IPS DF 6.9 (cell line): ENCODE results near the gene NPAS2.

ENCODE experiments used
- DNase-seq: peaks from one replicate; pipeline ENCODE4 v3.0.0-alpha.2; 2013; ENCODE audit warnings: low read depth, low spot score
- H3K27ac ChIP-seq: one replicate; pipeline ENCODE4 v1.5.1; 2013; ENCODE audit warnings: low read length, control low read depth
- H3K27me3 ChIP-seq: 2 replicates; pipeline ENCODE4 v1.6.1; 2013; ENCODE audit warnings: mild to moderate bottlenecking, low read length; ENCODE audit not compliant: control insufficient read depth, insufficient read depth
- H3K36me3 ChIP-seq: 2 replicates; pipeline ENCODE4 v1.6.1; 2013; ENCODE audit warnings: low read length; ENCODE audit not compliant: control insufficient read depth, insufficient read depth
- H3K4me1 ChIP-seq: 2 replicates; pipeline ENCODE4 v1.6.1; 2013; ENCODE audit warnings: low read length; ENCODE audit not compliant: control insufficient read depth, insufficient read depth
- H3K4me3 ChIP-seq: 2 replicates; pipeline ENCODE4 v1.5.1; 2013; ENCODE audit warnings: mild to moderate bottlenecking, low read length
- H3K9me3 ChIP-seq: 2 replicates; pipeline ENCODE4 v1.6.1; 2013; ENCODE audit warnings: low read length, inconsistent platforms; ENCODE audit not compliant: control insufficient read depth, insufficient read depth
- WGBS: extraction: QIAGEN DNeasy Blood & Tissue Kit; methylation state at CpG from one replicate; pipeline ENCODE4 v1.1.7; 2013; ENCODE audit warnings: mixed read lengths, missing lambda C conversion rate; ENCODE audit not compliant: insufficient read length, insufficient coverage; 5-methylcytosine and 5-hydroxymethylcytosine counted together

Gene NPAS2

GRCh38 chr2:100964681-100965169, 144.8 kb downstream of the NPAS2 start:
- WGBS, result no CpG with 5 or more reads among the region's 11 CpGs
- no peak for DNase-seq
- Histone ChIP-seq H3K36me3 (no peaks in the 10 kb centered on the region), H3K4me3 (no peak overlapping the region), H3K9me3 (no peaks in the 10 kb centered on the region), H3K27me3 (no peaks in the 10 kb centered on the region), H3K27ac (no peak overlapping the region), H3K4me1 (no peaks in the 10 kb centered on the region)

GRCh38 chr2:100965596-100965995, 145.7 kb downstream of the NPAS2 start:
- no CpG with 5 or more reads among the region's 5 CpGs for WGBS
- Histone ChIP-seq H3K27ac (no peak overlapping the region), H3K27me3 (no peaks in the 10 kb centered on the region), H3K4me1 (no peaks in the 10 kb centered on the region), H3K4me3 (no peak overlapping the region), H3K9me3 (no peaks in the 10 kb centered on the region), H3K36me3 (no peaks in the 10 kb centered on the region)
- no peak for DNase-seq

- H3K27ac ChIP-seq, result no peak overlapping the region
- no peak overlapping the region for H3K4me3 ChIP-seq
- no peaks in the 10 kb centered on the region for H3K9me3 ChIP-seq
- H3K36me3 ChIP-seq, result no peaks in the 10 kb centered on the region
- no peak for DNase-seq
- H3K4me1 ChIP-seq, result no peaks in the 10 kb centered on the region
- no peaks in the 10 kb centered on the region for H3K27me3 ChIP-seq
- no CpG with 5 or more reads among the region's 8 CpGs for WGBS
Measured at GRCh38 chr2:100967716-100968115, 147.8 kb downstream of the NPAS2 start.

GRCh38 chr2:100968146-100969145, 148.5 kb downstream of the NPAS2 start:
- WGBS, result no CpG with 5 or more reads among the region's 28 CpGs
- Histone ChIP-seq H3K4me3 (no peak overlapping the region), H3K27me3 (no peaks in the 10 kb centered on the region), H3K27ac (no peak overlapping the region), H3K4me1 (no peaks in the 10 kb centered on the region), H3K9me3 (no peaks in the 10 kb centered on the region), H3K36me3 (no peaks in the 10 kb centered on the region)
- DNase-seq, result no peak

- Histone ChIP-seq H3K9me3 (no peaks in the 10 kb centered on the region), H3K27ac (no peak overlapping the region), H3K27me3 (no peaks in the 10 kb centered on the region), H3K36me3 (no peaks in the 10 kb centered on the region), H3K4me1 (no peaks in the 10 kb centered on the region), H3K4me3 (no peak overlapping the region)
- no peak for DNase-seq
- WGBS, result no CpG with 5 or more reads among the region's 7 CpGs
Measured at GRCh38 chr2:100969998-100970397, 150.1 kb downstream of the NPAS2 start.

GRCh38 chr2:100971221-100971620, 151.3 kb downstream of the NPAS2 start:
- H3K4me1 ChIP-seq, result no peaks in the 10 kb centered on the region
- no peak for DNase-seq
- H3K27me3 ChIP-seq, result no peaks in the 10 kb centered on the region
- no peaks in the 10 kb centered on the region for H3K36me3 ChIP-seq
- no peaks in the 10 kb centered on the region for H3K9me3 ChIP-seq
- no peak overlapping the region for H3K27ac ChIP-seq
- H3K4me3 ChIP-seq, result no peak overlapping the region
- no CpG with 5 or more reads among the region's 9 CpGs for WGBS

- WGBS, result no CpG with 5 or more reads among the region's 7 CpGs
- no peak overlapping the region for H3K4me3 ChIP-seq
Measured at GRCh38 chr2:100972452-100972851, 152.5 kb downstream of the NPAS2 start.

GRCh38 chr2:100974712-100975520, 155.0 kb downstream of the NPAS2 start:
- DNase-seq, result no peak

More at GRCh38 chr2:100972452-100972851, 152.5 kb downstream of the NPAS2 start:
- H3K4me1 ChIP-seq, result no peaks in the 10 kb centered on the region
- H3K9me3 ChIP-seq, result no peaks in the 10 kb centered on the region
- H3K36me3 ChIP-seq, result no peaks in the 10 kb centered on the region; the same call in 1 of the 2 replicates
- no peak overlapping the region for H3K27ac ChIP-seq
- no peaks in the 10 kb centered on the region for H3K27me3 ChIP-seq
- DNase-seq, result no peak

GRCh38 chr2:100975521-100975785, 155.5 kb downstream of the NPAS2 start:
- no peak for DNase-seq
- no CpG with 5 or more reads among the region's 7 CpGs for WGBS
- Histone ChIP-seq H3K4me3 (no peak overlapping the region), H3K27me3 (no peaks in the 10 kb centered on the region), H3K9me3 (no peaks in the 10 kb centered on the region), H3K4me1 (no peaks in the 10 kb centered on the region), H3K36me3 (no peaks in the 10 kb centered on the region; the same call in 1 of the 2 replicates), H3K27ac (no peak overlapping the region)

More at GRCh38 chr2:100974712-100975520, 155.0 kb downstream of the NPAS2 start:
- Histone ChIP-seq H3K36me3 (no peaks in the 10 kb centered on the region; the same call in 1 of the 2 replicates), H3K27me3 (no peaks in the 10 kb centered on the region), H3K27ac (no peak overlapping the region), H3K9me3 (no peaks in the 10 kb centered on the region), H3K4me3 (no peak overlapping the region), H3K4me1 (no peaks in the 10 kb centered on the region)
- WGBS, result no CpG with 5 or more reads among the region's 22 CpGs

- no peak for DNase-seq
- WGBS, result no CpG with 5 or more reads among the region's 6 CpGs
- Histone ChIP-seq H3K4me1 (no peaks in the 10 kb centered on the region), H3K4me3 (no peak overlapping the region), H3K27ac (no peak overlapping the region), H3K27me3 (no peaks in the 10 kb centered on the region), H3K9me3 (no peaks in the 10 kb centered on the region), H3K36me3 (no peaks in the 10 kb centered on the region; the same call in 1 of the 2 replicates)
Measured at GRCh38 chr2:100976061-100976460, 156.1 kb downstream of the NPAS2 start.
